ENCODE data around the gene ANAPC7. TPM values are rescaled to one million over a fixed set of nuclear protein-coding genes. Genes with fewer than 3 reads are reported as not detected.

ANAPC7 gene
- total and polyA plus RNA-seq, 2 of the 13 experiments (the other 11 are each of a cell fraction or from before 2014, with no cell fraction given), result 40.0 to 69.1 TPM

- TF ChIP-seq HMGXB4 (CRISPR knock-in tag; IDR thresholded peaks at IDR 0.05; ENCODE audit: borderline replicate concordance in 1 of 2, low read depth in 1 of 2), result peak; percentile 43 to 51; a peak in 2 of 4 replicates
- 0 out of 2 replicates have a peak, but pooled peaks have one; percentile 21 for TF ChIP-seq RFXANK (CRISPR knock-in tag; IDR thresholded peaks at IDR 0.05)
- peak; percentile 73; the same call in 1 of the 2 replicates for TF ChIP-seq MEF2D (CRISPR knock-in tag; IDR thresholded peaks at IDR 0.05)
- no peak for TF ChIP-seq ZNF513 (CRISPR knock-in tag; conservative IDR thresholded peaks at IDR 0.05)
- peak; percentile 46; the same call in 1 of the 2 replicates for TF ChIP-seq ZNF281 (CRISPR knock-in tag; IDR thresholded peaks at IDR 0.05; ENCODE audit: borderline replicate concordance)
- TF ChIP-seq ERF (CRISPR knock-in tag; IDR thresholded peaks at IDR 0.05), result 0 out of 2 replicates have a peak, but pooled peaks have one; percentile 10
- peak; percentile 23; the same call in 1 of the 2 replicates for TF ChIP-seq NR2F2 (IDR thresholded peaks at IDR 0.05; ENCODE audit: borderline replicate concordance, low read depth)
- no peak for TF ChIP-seq ARID2 (CRISPR knock-in tag; IDR thresholded peaks at IDR 0.05; ENCODE audit: borderline replicate concordance)
- TF ChIP-seq SMAD1 (CRISPR knock-in tag; IDR thresholded peaks at IDR 0.05; ENCODE audit: borderline replicate concordance, low read depth), result 0 out of 2 replicates have a peak, but pooled peaks have one; percentile 24
- TF ChIP-seq RELA (CRISPR knock-in tag; IDR thresholded peaks at IDR 0.05), result no peak
- peak; percentile 44; the same call in 1 of the 2 replicates for TF ChIP-seq ZNF343 (CRISPR knock-in tag; IDR thresholded peaks at IDR 0.05)
- TF ChIP-seq NONO (IDR thresholded peaks at IDR 0.05), result no peak
- peak; percentile 48; the same call in 1 of the 2 replicates for TF ChIP-seq NONO (CRISPR knock-in tag; conservative IDR thresholded peaks at IDR 0.05)
- TF ChIP-seq ZNF354B (CRISPR knock-in tag; IDR thresholded peaks at IDR 0.05), result no peak
- TF ChIP-seq ZFP62 (CRISPR knock-in tag; IDR thresholded peaks at IDR 0.05), result no peak
- TF ChIP-seq MZF1 (CRISPR knock-in tag; IDR thresholded peaks at IDR 0.05; ENCODE audit: borderline replicate concordance), result no peak
- 0 out of 2 replicates have a peak, but pooled peaks have one; percentile 52 for TF ChIP-seq ZNF792 (CRISPR knock-in tag; IDR thresholded peaks at IDR 0.05)
- TF ChIP-seq ZNF362 (CRISPR knock-in tag; IDR thresholded peaks at IDR 0.05; ENCODE audit: borderline replicate concordance), result peak; percentile 33; the same call in 1 of the 2 replicates
- no peak for TF ChIP-seq GTF3A (CRISPR knock-in tag; conservative IDR thresholded peaks at IDR 0.05)
- TF ChIP-seq ZNF30 (CRISPR knock-in tag; IDR thresholded peaks at IDR 0.05), result peak; percentile 87; the same call in 1 of the 2 replicates
- TF ChIP-seq ZEB1 (IDR thresholded peaks at IDR 0.05; ENCODE audit: insufficient replicate concordance, low read depth), result peak; percentile 50
- peak; percentile 57 for TF ChIP-seq ZNF781 (CRISPR knock-in tag; IDR thresholded peaks at IDR 0.05; ENCODE audit: borderline replicate concordance, not compliant biosample characterization)
Measured at GRCh38 chr12:110403146-110403975, at the start of gene ANAPC7 (continued).

Measured in HepG2 (cell line).